T-helper 17 cell (primary cell): Measurements from ENCODE around the gene GRIFIN. TPM values are rescaled to one million over a fixed set of nuclear protein-coding genes. Genes with fewer than 3 reads are reported as not detected.

Experiments
- ATAC-seq: fragments of 150-1000 bp; cut with Tn5 transposase; 2 replicates; pipeline ENCODE4 v1.10.0; 2021; ENCODE audit warnings: mild to moderate bottlenecking, moderate library complexity
- DNase-seq, 3 donors: peaks; one replicate each; pipeline versions ENCODE4 v3.0.0 to v3.0.0-alpha.2; 2020 to 2021
- H3K9me3 ChIP-seq: one replicate; pipeline ENCODE4 v1.7.0; 2013; ENCODE audit warnings: low read length, mild to moderate bottlenecking; ENCODE audit not compliant: control insufficient read depth, poor library complexity, severe bottlenecking
- H3K27ac Mint-ChIP-seq: one replicate; pipeline ENCODE4 v1.8.0; 2022; ENCODE audit warnings: mild to moderate bottlenecking, moderate library complexity, mixed read lengths
- H3K27me3 Mint-ChIP-seq: one replicate; pipeline ENCODE4 v1.8.0; 2022; ENCODE audit warnings: mixed read lengths
- H3K36me3 Mint-ChIP-seq: one replicate; pipeline ENCODE4 v1.8.0; 2022; ENCODE audit warnings: low read depth, mixed read lengths
- H3K4me1 Mint-ChIP-seq: one replicate; pipeline ENCODE4 v1.8.0; 2022; ENCODE audit warnings: mild to moderate bottlenecking, mixed read lengths
- H3K4me3 Mint-ChIP-seq: one replicate; pipeline ENCODE4 v1.8.0; 2022; ENCODE audit warnings: mild to moderate bottlenecking, moderate library complexity, mixed read lengths
- total RNA-seq, 4 donors: library from RNA in 2 of 4; stranded (reverse) in 2 of 4; gene quantifications; one replicate each; pipeline ENCODE4 v1.2.3 and lab custom pipeline; 2022 to 2026

Gene GRIFIN
- total RNA-seq, 2 donors from 2014 or later: not detected

- Mint-ChIP-seq H3K4me3 (no peak overlapping the region), H3K27me3 (no peaks in the 10 kb centered on the region), H3K27ac (no peak overlapping the region), H3K4me1 (peaks cover 7% of the 10 kb centered on the region), H3K36me3 (no peaks in the 10 kb centered on the region)
- ATAC-seq (no peak), DNase-seq (no peak)
- no peaks in the 10 kb centered on the region for H3K9me3 ChIP-seq
Observed at GRCh38 chr7:2445898-2446555, 30.2 kb downstream of the GRIFIN start.

- no peaks in the 10 kb centered on the region for H3K27me3 Mint-ChIP-seq
Observed at GRCh38 chr7:2445047-2445446, 31.2 kb downstream of the GRIFIN start.

GRCh38 chr7:2444476-2444875 lies 31.7 kb downstream of the GRIFIN start:
- ATAC-seq (no peak), DNase-seq (no peak)
- no peak overlapping the region for H3K27ac Mint-ChIP-seq
- peaks cover 11% of the 10 kb centered on the region for H3K4me1 Mint-ChIP-seq
- no peaks in the 10 kb centered on the region for H3K36me3 Mint-ChIP-seq
- no peak overlapping the region for H3K4me3 Mint-ChIP-seq
- no peaks in the 10 kb centered on the region for H3K9me3 ChIP-seq
- H3K27me3 Mint-ChIP-seq: no peaks in the 10 kb centered on the region

More at GRCh38 chr7:2445047-2445446, 31.2 kb downstream of the GRIFIN start:
- DNase-seq: no peak
- no peaks in the 10 kb centered on the region for H3K36me3 Mint-ChIP-seq
- no peaks in the 10 kb centered on the region for H3K9me3 ChIP-seq
- H3K4me1 Mint-ChIP-seq: peaks cover 11% of the 10 kb centered on the region
- ATAC-seq: no peak
- H3K4me3 Mint-ChIP-seq: no peak overlapping the region
- H3K27ac Mint-ChIP-seq: no peak overlapping the region

- Mint-ChIP-seq H3K4me1 (peaks cover 9% of the 10 kb centered on the region), H3K4me3 (no peak overlapping the region), H3K27ac (no peak overlapping the region), H3K27me3 (no peaks in the 10 kb centered on the region), H3K36me3 (no peaks in the 10 kb centered on the region)
- ATAC-seq (no peak), DNase-seq (no peak)
- H3K9me3 ChIP-seq: no peaks in the 10 kb centered on the region
Observed at GRCh38 chr7:2443491-2443890, 32.7 kb downstream of the GRIFIN start.

GRCh38 chr7:2441430-2442058 lies 34.7 kb downstream of the GRIFIN start:
- no peak overlapping the region for H3K27ac Mint-ChIP-seq
- no peak for ATAC-seq

GRCh38 chr7:2440608-2441245 lies 35.5 kb downstream of the GRIFIN start:
- H3K36me3 Mint-ChIP-seq: peaks cover under 1% of the 10 kb centered on the region
- H3K4me3 Mint-ChIP-seq: no peak overlapping the region

More at GRCh38 chr7:2441430-2442058, 34.7 kb downstream of the GRIFIN start:
- H3K36me3 Mint-ChIP-seq: no peaks in the 10 kb centered on the region
- H3K9me3 ChIP-seq: no peaks in the 10 kb centered on the region
- no peak overlapping the region for H3K4me3 Mint-ChIP-seq
- H3K4me1 Mint-ChIP-seq: peaks cover 6% of the 10 kb centered on the region
- H3K27me3 Mint-ChIP-seq: no peaks in the 10 kb centered on the region
- no peak for DNase-seq

GRCh38 chr7:2438775-2439174 lies 37.4 kb downstream of the GRIFIN start:
- peaks cover 2% of the 10 kb centered on the region for H3K36me3 Mint-ChIP-seq
- DNase-seq (no peak), ATAC-seq (no peak)
- H3K27ac Mint-ChIP-seq: no peak overlapping the region
- H3K4me3 Mint-ChIP-seq: no peak overlapping the region
- no peaks in the 10 kb centered on the region for H3K9me3 ChIP-seq
- no peaks in the 10 kb centered on the region for H3K27me3 Mint-ChIP-seq
- peaks cover 6% of the 10 kb centered on the region for H3K4me1 Mint-ChIP-seq

More at GRCh38 chr7:2440608-2441245, 35.5 kb downstream of the GRIFIN start:
- H3K27me3 Mint-ChIP-seq: no peaks in the 10 kb centered on the region
- H3K9me3 ChIP-seq: no peaks in the 10 kb centered on the region
- peak overlapping the region; percentile 8 for H3K27ac Mint-ChIP-seq
- ATAC-seq (no peak), DNase-seq (no peak)
- peaks cover 6% of the 10 kb centered on the region for H3K4me1 Mint-ChIP-seq

GRCh38 chr7:2438186-2438585 lies 38.0 kb downstream of the GRIFIN start:
- DNase-seq: no peak
- peaks cover 6% of the 10 kb centered on the region for H3K4me1 Mint-ChIP-seq
- ATAC-seq: no peak
- no peaks in the 10 kb centered on the region for H3K9me3 ChIP-seq
- H3K27me3 Mint-ChIP-seq: no peaks in the 10 kb centered on the region
- peaks cover 2% of the 10 kb centered on the region for H3K36me3 Mint-ChIP-seq
- H3K4me3 Mint-ChIP-seq: no peak overlapping the region
- H3K27ac Mint-ChIP-seq: no peak overlapping the region

GRCh38 chr7:2437537-2438148 lies 38.6 kb downstream of the GRIFIN start:
- Mint-ChIP-seq H3K36me3 (peaks cover 2% of the 10 kb centered on the region), H3K27ac (no peak overlapping the region), H3K4me3 (no peak overlapping the region), H3K4me1 (peaks cover 6% of the 10 kb centered on the region), H3K27me3 (no peaks in the 10 kb centered on the region)
- H3K9me3 ChIP-seq: no peaks in the 10 kb centered on the region
- no peak for ATAC-seq
- no peak for DNase-seq

- ATAC-seq: no peak
- peaks cover 6% of the 10 kb centered on the region for H3K4me1 Mint-ChIP-seq
- peaks cover 2% of the 10 kb centered on the region for H3K36me3 Mint-ChIP-seq
Observed at GRCh38 chr7:2437136-2437535, 39.1 kb downstream of the GRIFIN start.

GRCh38 chr7:2436341-2437104 lies 39.7 kb downstream of the GRIFIN start:
- Mint-ChIP-seq H3K4me3 (no peak overlapping the region), H3K36me3 (peaks cover 2% of the 10 kb centered on the region), H3K27me3 (no peaks in the 10 kb centered on the region), H3K27ac (no peak overlapping the region), H3K4me1 (peaks cover 4% of the 10 kb centered on the region)
- no peaks in the 10 kb centered on the region for H3K9me3 ChIP-seq
- no peak for ATAC-seq
- no peak for DNase-seq

More at GRCh38 chr7:2437136-2437535, 39.1 kb downstream of the GRIFIN start:
- DNase-seq: no peak
- no peaks in the 10 kb centered on the region for H3K27me3 Mint-ChIP-seq
- H3K4me3 Mint-ChIP-seq: no peak overlapping the region
- H3K27ac Mint-ChIP-seq: no peak overlapping the region
- no peaks in the 10 kb centered on the region for H3K9me3 ChIP-seq

GRCh38 chr7:2435146-2435545 lies 41.1 kb downstream of the GRIFIN start:
- ATAC-seq (no peak), DNase-seq (no peak)
- Mint-ChIP-seq H3K27ac (no peak overlapping the region), H3K27me3 (no peaks in the 10 kb centered on the region), H3K4me1 (no peaks in the 10 kb centered on the region), H3K36me3 (peaks cover 5% of the 10 kb centered on the region), H3K4me3 (no peak overlapping the region)
- no peaks in the 10 kb centered on the region for H3K9me3 ChIP-seq
